ENCODE data around the gene GJA3. TPM values are rescaled to one million over a fixed set of nuclear protein-coding genes. Genes with fewer than 3 reads are reported as not detected.

The GJA3 gene
- total and polyA plus RNA-seq, 12 donors = 4.0 to 30.1 (median 18.3) TPM

DNA sequence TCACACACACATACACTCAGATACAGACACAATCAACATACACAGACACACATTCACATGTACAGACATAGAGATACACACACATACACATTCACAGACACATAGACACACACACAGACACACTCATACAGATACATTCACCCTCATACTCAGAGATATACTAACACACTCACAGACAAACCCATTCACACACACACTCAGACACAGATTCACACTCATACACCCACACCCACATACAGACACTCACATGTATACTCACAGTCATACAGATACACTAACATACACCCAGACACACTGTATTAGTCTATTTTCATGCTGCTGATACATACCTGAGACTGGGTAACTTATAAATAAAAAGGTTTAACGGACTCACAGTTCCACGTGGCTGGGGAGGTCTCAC lies 30.8 kb downstream of the GJA3 start:
- intact Hi-C loops (cut with DNase I) = loop anchor here in 1 of 10 donors (2.0 kb wide), 1 partner anchor 45 kb away; no protein-coding TSS in a partner anchor
- DNase-seq (no peak), ATAC-seq (no peak)
- H3K4me3 ChIP-seq = no peak overlapping the region
- 67 to 75% methylated on average over 2 of the region's 2 CpGs for WGBS, 2 donors
- H3K36me3 ChIP-seq = no peaks in the 10 kb centered on the region
- TF ChIP-seq, protein P1, sequence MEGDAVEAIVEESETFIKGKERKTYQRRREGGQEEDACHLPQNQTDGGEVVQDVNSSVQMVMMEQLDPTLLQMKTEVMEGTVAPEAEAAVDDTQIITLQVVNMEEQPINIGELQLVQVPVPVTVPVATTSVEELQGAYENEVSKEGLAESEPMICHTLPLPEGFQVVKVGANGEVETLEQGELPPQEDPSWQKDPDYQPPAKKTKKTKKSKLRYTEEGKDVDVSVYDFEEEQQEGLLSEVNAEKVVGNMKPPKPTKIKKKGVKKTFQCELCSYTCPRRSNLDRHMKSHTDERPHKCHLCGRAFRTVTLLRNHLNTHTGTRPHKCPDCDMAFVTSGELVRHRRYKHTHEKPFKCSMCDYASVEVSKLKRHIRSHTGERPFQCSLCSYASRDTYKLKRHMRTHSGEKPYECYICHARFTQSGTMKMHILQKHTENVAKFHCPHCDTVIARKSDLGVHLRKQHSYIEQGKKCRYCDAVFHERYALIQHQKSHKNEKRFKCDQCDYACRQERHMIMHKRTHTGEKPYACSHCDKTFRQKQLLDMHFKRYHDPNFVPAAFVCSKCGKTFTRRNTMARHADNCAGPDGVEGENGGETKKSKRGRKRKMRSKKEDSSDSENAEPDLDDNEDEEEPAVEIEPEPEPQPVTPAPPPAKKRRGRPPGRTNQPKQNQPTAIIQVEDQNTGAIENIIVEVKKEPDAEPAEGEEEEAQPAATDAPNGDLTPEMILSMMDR (IDR thresholded peaks at IDR 0.05) = no peak
- H3K27ac ChIP-seq = no peak overlapping the region
- peaks cover 0 to 44% (median 24%) of the 10 kb centered on the region in 7 donors for H3K27me3 ChIP-seq
- H3K4me1 ChIP-seq = peaks cover 5 to 48% (median 34%) of the 10 kb centered on the region in 9 donors
- no peaks in the 10 kb centered on the region for H3K9me3 ChIP-seq

DNA sequence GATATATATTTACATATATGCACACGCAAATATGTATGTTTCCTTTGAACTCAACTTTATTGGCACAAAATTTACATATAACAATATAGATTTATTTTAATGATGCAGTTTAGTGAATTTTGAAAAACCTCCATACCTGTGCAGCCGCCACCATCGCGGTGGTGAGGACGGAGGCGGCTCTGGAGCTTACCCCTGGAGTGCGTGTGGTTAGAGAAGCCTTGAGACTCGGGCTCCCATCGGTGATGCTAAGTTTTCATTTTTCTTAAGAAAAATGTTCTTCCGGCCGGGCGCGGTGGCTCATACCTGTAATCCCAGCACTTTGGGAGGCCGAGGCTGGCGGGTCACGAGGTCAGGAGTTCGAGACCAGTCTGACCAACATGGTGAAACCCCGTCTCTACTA lies 31.8 kb downstream of the GJA3 start:
- DNase-seq (no peak), ATAC-seq (no peak)
- intact Hi-C loops (cut with DNase I) = loop anchor here in 6 of 10 donors (5.0 kb wide), 1 partner anchor 33 kb away; the partner anchor contains the start of gene GJA3 (in 6 of the 6)
- peaks cover 5 to 57% (median 35%) of the 10 kb centered on the region in 9 donors for H3K4me1 ChIP-seq
- H3K27ac ChIP-seq = peak overlapping the region in 3 of 10 donors; percentile 89 to 97 (median 96)
- H3K27me3 ChIP-seq = peaks cover 0 to 40% (median 21%) of the 10 kb centered on the region in 7 donors
- WGBS, 2 donors = 82 to 85% methylated on average over 18 of the region's 18 CpGs
- TF ChIP-seq, protein P1 (IDR thresholded peaks at IDR 0.05) = no peak
- H3K36me3 ChIP-seq = no peaks in the 10 kb centered on the region
- no peaks in the 10 kb centered on the region for H3K9me3 ChIP-seq
- H3K4me3 ChIP-seq = peak overlapping the region in 3 of 10 donors; percentile 63 to 71 (median 70)

DNA sequence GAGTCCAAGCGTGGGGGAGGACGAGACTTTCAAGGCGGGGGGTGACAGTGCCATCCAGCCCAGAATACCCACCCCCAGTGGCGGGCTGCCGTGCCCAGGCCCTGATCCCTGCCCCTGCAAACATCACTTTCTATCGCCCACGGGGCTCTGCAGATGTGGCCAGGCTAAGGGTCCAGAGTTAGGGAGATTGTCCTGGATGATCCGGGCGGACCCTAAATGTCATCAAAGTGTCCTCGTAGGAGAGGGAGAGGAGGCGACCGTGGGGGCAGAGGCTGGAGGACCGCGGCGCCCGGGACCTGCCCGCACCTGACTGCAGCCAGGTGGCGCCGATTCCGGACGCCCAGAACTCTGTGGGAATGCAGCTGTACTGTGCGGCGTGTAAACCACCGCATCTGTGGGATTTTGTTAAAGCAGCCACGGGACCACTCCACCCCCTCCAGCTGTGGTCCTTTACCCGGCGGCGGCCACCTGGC lies 32.4 kb downstream of the GJA3 start:
- peak in 6 of 8 donors; percentile 6 to 38 (median 28) for ATAC-seq
- intact Hi-C loops (cut with DNase I) = loop anchor here in 7 of 10 donors (1.0 to 5.0 kb wide), 2 partner anchors 10 to 34 kb away; partner anchors contain the start of gene GJA3 (in 6 of the 7)
- TF ChIP-seq, protein P1 (IDR thresholded peaks at IDR 0.05) = peak in 7 of 9 donors; percentile 24 to 57 (median 29)
- Histone ChIP-seq H3K4me3 (peak overlapping the region; percentile 30 to 73 (median 64)), H3K27ac (peak overlapping the region; percentile 78 to 97 (median 94)), H3K36me3 (no peaks in the 10 kb centered on the region), H3K9me3 (no peaks in the 10 kb centered on the region), H3K4me1 (peaks cover 5 to 57% (median 35%) of the 10 kb centered on the region in 9 donors), H3K27me3 (peaks cover 0 to 42% (median 16%) of the 10 kb centered on the region in 7 donors)
- 7 to 14% methylated on average over 28 of the region's 28 CpGs for WGBS, 2 donors
- DNase-seq = no peak

DNA sequence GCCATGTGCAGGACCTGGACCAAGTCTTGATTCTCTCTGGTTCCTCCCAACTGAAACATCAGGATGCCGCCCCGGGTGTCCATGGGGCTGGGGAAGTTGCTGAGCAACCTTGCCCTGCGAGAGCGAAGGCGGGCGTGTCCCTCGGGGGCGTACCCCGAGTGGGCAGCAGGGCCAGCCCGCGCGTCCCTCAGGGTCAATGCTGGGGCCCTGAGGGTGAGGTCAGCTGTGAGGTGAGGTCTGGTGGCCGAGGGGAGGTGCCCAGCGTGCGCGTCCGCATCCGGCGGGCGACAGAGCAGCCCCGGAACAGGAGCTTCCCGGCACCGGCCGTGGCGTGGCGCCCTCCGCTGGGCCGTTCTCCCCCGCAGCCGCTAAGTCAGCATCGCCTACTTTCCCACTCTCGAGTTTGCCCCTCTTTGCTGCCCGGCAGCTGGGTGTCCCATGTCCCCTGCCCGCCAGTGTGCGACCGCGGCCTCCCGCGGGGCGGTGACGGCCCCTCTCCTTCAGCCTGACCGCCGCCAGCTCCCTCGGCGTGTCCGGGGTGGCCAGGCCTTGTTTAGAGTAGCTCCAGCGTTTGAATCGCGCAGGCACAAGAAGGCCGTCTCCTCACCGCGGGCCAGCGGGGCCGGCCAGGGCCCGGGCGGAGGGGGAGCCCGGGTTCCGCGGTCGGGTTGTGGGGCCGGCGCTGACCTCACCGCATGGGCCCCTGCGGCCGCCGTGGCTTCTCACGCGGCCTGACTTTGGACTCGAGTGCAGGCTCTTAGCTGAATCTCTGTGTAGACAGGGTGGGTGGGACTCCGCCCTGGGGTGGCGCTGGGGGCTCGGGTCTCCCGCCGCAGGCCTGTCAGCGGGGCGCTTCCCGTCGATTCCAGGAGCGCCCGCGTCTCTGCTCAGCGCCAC lies 33.0 kb downstream of the GJA3 start:
- 1% methylated on average over 82 of the region's 82 CpGs for WGBS, 2 donors

More for the DNA sequence above, 33.0 kb downstream of the GJA3 start:
- DNase-seq = peak; percentile 69 to 78
- Histone ChIP-seq H3K9me3 (no peaks in the 10 kb centered on the region), H3K36me3 (no peaks in the 10 kb centered on the region), H3K4me1 (peaks cover 5 to 57% (median 35%) of the 10 kb centered on the region in 9 donors), H3K27ac (peak overlapping the region; percentile 78 to 97 (median 94)), H3K4me3 (peak overlapping the region; percentile 30 to 73 (median 64)), H3K27me3 (peaks cover 0 to 42% (median 15%) of the 10 kb centered on the region in 7 donors)
- TF ChIP-seq, protein P1 (IDR thresholded peaks at IDR 0.05) = peak; percentile 17 to 74 (median 43)
- peak; percentile 82 to 88 (median 84) for ATAC-seq
- intact Hi-C loops (cut with DNase I) = loop anchor here in 7 of 10 donors (1.0 to 5.0 kb wide), 3 partner anchors 10 to 34 kb away; partner anchors contain the start of gene GJA3 (in 6 of the 7)
